ENCODE data around the gene AGBL1.
"Not testable (repeated sequence)": the region's sequence is repeated elsewhere in the genome, so short reads cannot be mapped to it uniquely, and the experiment has no call there.

Gene AGBL1

DNA sequence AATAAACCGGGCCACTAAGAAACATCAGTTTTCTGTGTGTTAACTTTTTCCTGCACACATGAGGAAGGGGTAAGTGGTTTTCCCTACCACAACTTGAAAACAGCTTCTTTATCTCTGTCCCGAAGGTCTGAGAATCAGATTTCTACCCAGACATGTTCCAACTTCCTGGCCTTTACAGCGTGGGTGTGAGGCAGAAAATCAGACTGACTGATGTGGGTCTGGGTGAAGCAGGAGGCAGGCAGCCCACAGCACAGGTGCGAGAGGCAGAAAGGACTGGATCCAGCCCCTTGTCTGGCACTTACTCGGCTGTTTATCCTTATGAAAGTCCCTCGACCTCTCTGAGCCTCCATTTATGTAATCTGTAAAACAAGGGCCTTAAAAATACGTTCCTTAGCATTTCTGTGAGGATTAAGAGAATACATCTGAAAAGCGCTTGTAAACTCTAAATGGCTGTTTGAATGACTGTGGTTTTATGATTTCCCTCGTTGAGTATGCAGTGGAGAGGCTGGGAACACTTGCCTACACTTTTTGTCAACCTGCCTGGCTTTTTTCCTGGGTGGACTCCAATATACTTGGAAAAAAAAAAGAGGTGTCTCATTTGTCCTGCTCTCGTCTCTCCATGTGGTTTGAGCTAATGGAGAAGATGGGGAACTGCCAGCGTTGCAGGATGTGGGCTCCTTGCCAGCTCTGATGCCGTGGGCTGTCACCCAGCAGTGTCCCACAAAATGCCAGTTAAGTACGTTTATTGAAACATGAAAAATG, 3.1 kb downstream of the AGBL1 start:
- DNase-seq (ENCODE audit: low read depth in 1 of 2, low spot score in 1 of 2) = no peak

- DNase-seq (ENCODE audit: low read depth in 1 of 2, low spot score in 1 of 2) = no peak
Measured at GRCh38 chr15:86087808-86088207, 8.1 kb downstream of the AGBL1 start.

DNA sequence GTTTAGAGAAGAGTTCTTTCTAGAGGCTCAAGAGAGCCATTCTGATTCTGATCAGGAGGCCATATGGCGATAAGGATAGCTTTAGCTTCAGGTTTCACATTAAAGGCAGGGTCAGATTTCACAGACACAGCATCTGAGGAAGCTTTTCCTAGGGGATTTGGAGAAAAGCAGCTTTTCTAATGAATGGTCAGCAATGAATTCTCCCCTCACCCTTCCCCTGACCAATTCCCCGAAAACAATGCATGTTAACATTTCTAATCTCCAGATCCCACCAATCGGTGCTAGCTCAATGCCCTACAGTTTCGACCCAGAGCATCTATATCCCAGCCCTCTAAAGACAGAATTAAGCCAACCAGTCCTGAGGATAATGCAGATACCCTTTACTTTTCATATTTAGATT, 9.8 kb downstream of the AGBL1 start:
- no peak for DNase-seq (ENCODE audit: low read depth in 1 of 2, low spot score in 1 of 2)

- no peak for DNase-seq (ENCODE audit: low read depth in 1 of 2, low spot score in 1 of 2)
Measured at GRCh38 chr15:86101818-86102217, 22.1 kb downstream of the AGBL1 start.

GRCh38 chr15:86103825-86104224, 24.2 kb downstream of the AGBL1 start:
- DNase-seq (ENCODE audit: low read depth in 1 of 2, low spot score in 1 of 2) = no peak

GRCh38 chr15:86106306-86106705, 26.6 kb downstream of the AGBL1 start:
- no peak for DNase-seq (ENCODE audit: low read depth in 1 of 2, low spot score in 1 of 2)

DNA sequence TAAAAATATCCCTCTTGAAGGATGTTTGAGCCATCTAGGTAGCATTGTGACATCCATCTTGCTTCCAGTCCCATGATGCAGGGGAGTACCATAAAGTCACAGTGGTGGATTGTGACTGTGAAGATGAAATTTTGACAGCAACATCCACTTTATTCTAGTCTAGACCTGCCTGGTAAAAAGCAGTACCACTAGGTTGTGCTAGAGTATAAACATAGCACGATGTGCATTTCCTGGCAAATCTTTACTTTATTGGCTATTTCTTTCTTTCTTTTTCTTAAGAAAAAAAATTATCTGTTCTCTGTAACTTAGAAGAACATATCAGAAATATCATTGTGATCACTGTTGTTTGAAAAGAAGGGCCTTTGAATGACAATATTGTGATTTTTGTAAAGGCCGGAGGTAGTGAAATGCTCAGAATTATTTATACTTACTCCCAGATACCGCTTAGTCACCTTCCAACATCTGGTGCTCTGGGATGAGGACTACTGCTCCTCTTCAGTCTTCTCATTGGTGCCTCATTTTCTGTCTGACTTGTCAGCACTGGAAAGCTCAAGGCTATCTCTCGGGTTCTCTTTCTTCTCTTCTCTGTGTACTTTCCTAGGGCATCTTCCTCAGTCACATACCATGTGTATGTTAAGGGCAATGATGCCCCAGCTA, 35.6 kb downstream of the AGBL1 start:
- no peak for DNase-seq (ENCODE audit: low read depth in 1 of 2, low spot score in 1 of 2)

GRCh38 chr15:86121568-86122225, 42.0 kb downstream of the AGBL1 start:
- DNase-seq (ENCODE audit: low read depth in 1 of 2, low spot score in 1 of 2) = no peak

GRCh38 chr15:86122691-86123391, 43.2 kb downstream of the AGBL1 start:
- DNase-seq (ENCODE audit: low read depth in 1 of 2, low spot score in 1 of 2) = not testable (repeated sequence)

DNA sequence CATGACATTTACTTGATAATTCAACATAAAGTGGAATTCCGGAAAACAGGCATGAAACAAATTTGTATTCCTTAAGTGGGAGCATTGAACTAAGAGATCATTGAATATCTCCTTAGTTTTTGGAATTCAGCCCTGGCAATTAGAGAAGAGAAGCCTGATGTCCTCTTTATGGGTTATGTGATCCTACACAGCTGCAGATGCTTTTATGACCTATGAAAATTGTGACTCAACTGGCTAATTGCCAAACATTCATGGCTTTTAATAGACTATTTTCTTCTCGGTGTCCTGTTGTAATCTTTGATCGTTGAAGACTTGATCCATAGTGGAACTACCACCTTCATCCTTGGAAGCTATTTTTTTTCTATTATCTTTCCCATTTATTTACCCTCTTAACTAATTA, 46.1 kb downstream of the AGBL1 start:
- no peak for DNase-seq (ENCODE audit: low read depth in 1 of 2, low spot score in 1 of 2)

DNA sequence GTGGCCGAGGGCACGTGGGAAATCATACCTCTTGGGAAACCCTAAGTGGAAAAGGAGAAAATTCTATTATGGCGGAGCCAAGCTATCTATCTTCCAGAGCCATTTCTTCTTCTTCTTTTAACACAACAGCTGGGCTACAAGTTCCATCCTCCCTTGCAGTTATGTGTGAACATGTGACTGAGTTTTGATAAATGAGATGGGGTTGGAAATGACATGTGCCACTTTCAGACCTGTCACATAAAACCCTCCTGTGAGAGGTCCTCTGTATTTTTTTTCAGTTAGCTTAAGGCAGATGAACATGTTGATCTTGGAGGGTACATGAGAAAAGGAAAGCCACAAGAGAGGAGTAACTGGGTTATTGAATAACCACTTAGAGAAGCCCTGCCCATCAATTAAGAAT, 47.9 kb downstream of the AGBL1 start:
- no peak for DNase-seq (ENCODE audit: low read depth in 1 of 2, low spot score in 1 of 2)

GRCh38 chr15:86135041-86135440, 55.4 kb downstream of the AGBL1 start:
- DNase-seq (ENCODE audit: low read depth in 1 of 2, low spot score in 1 of 2) = no peak

DNA sequence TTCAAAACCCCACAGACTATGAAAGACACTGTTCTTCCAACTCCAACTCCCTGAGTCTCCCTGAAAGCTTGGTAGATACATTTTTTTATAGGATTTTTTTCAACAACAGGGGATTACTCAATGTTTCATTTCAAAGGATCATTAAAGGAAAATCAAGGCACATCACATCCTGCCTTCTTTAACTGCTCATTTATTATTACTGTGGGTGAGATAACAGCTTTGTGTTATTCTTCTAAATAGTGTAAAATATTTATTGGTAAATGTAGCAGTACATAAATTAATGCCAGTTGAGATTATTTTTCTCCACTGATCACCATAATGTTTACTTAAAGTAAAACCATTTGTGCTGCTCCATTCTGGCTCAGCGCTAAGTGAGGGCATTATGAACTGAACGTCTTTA, 57.2 kb downstream of the AGBL1 start:
- no peak for DNase-seq (ENCODE audit: low read depth in 1 of 2, low spot score in 1 of 2)

- no peak for DNase-seq (ENCODE audit: low read depth in 1 of 2, low spot score in 1 of 2)
Measured at GRCh38 chr15:86138798-86139197, 59.1 kb downstream of the AGBL1 start.

- no peak for DNase-seq (ENCODE audit: low read depth in 1 of 2, low spot score in 1 of 2)
Measured at GRCh38 chr15:86139828-86140227, 60.2 kb downstream of the AGBL1 start.

DNA sequence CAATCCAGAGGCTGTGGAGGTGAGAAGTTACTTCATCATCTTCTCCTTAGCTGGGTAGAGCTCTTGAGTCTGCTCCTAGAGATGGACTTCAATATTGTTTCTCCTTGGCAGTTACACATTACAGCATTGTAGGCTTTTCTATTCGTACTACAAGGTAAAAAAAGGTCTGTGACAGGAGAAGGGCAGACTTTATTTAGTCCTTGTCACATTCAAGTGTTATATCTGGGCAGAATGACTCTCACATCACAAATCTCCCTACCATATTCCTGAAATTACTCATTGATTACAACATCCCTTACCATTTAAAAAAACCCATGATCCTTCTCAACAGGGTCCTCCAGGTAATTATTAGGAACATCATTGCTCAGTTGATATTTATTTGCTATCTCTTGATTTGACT, 75.0 kb downstream of the AGBL1 start:
- DNase-seq (ENCODE audit: low read depth in 1 of 2, low spot score in 1 of 2) = no peak

DNA sequence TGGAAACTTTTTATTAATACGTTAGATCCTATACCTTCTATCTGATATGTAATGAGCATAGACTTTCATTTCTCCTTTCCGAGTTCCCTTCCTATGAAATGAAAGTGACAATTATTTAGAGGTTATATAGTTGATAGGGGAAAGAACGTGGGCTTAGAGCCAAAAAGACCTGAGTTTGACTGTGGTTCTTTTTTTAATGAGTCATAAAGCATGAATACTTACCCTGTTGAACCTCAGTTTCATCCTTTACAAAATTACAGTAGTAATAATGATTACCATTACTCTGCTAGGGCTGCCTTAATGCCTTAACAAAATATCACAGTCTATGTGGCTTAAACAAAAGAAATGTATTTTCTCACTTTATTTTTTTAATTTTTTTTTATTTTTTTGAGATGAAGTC, 75.9 kb downstream of the AGBL1 start:
- DNase-seq (ENCODE audit: low read depth in 1 of 2, low spot score in 1 of 2) = no peak

- DNase-seq (ENCODE audit: low read depth in 1 of 2, low spot score in 1 of 2) = no peak
Measured at GRCh38 chr15:86157606-86158293, 78.1 kb downstream of the AGBL1 start.

GRCh38 chr15:86159468-86159867, 79.8 kb downstream of the AGBL1 start:
- DNase-seq (ENCODE audit: low read depth in 1 of 2, low spot score in 1 of 2) = no peak

DNA sequence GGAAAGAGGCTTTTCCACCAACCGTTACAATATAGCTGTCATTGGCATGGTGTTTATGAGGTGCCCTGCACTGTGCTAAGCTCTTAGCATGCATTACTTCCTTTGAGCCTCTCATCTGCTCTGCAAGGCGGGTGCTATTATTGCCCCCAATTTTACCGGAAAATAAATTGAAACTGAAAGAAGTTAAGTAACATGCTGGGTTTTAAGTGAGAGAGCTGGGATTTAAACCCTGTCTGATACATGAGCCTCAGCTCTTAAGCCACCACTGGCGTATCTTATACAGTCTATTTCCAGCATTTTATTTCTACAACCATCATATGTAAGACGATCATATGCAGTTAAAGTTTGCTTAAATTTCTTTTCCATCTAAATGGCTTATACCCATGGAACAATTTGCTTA, 81.6 kb downstream of the AGBL1 start:
- no peak for DNase-seq (ENCODE audit: low read depth in 1 of 2, low spot score in 1 of 2)

DNA sequence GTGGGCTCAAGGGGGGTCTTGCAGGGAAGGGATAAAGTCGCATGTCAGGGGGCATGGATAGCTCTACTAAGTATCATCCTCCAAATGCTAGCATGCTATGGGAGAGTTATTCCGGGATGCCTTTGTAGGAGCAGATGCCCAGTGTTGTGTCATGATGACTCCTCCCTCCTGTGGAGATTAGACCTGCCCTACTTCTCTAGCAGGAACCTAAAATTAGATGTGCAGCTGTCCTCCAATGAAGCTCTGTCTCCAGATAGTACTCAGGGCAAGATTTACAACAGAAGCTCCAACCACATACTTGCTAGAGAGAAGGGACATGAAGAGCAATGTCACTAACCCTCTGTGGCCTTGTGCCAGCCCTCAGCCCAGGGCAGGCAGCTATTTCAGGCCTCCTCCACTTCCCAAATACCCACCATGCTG, 82.5 kb downstream of the AGBL1 start:
- no peak for DNase-seq (ENCODE audit: low read depth in 1 of 2, low spot score in 1 of 2)

Data from activated T-helper 1 cell treated with anti-CD3 and anti-CD28 coated beads, Interleukin-2, amount 50 U/mL, for 16 hours (primary cell).